HCT116 (cell line): ENCODE data around the gene SLC5A1.
"Not testable (repeated sequence)": the region's sequence is repeated elsewhere in the genome, so short reads cannot be mapped to it uniquely, and the experiment has no call there.

Experiments
- ATF3 ChIP-seq: IDR thresholded peaks from 2 replicates; pipeline ENCODE4 v1.6.1; 2012
- CTCF ChIP-seq, 3 experiments: fragments of 200-600 bp in 1 of 3; sonication (generic) in 1 of 3; IDR thresholded peaks in 2 of 3; conservative IDR thresholded peaks in 1 of 3; 2 replicates each; pipeline ENCODE4 v1.5.1; 2012 to 2017; ENCODE audit warnings: low read depth in 2 of 3, low read length in 2 of 3, antibody characterized with exemption in 1 of 3, borderline replicate concordance in 1 of 3, control low read depth in 1 of 3, mild to moderate bottlenecking in 1 of 3, mixed read lengths in 1 of 3, mixed run types in 1 of 3, moderate library complexity in 1 of 3; ENCODE audit not compliant: insufficient read depth in 1 of 3
- EGR1 ChIP-seq: IDR thresholded peaks from 2 replicates; pipeline ENCODE4 v1.6.1; 2012; ENCODE audit warnings: low read depth
- ELF1 ChIP-seq: IDR thresholded peaks from 2 replicates; pipeline ENCODE4 v1.6.1; 2012; ENCODE audit warnings: low read depth, borderline replicate concordance
- EZH2 ChIP-seq: fragments of 200-600 bp; sonication (generic); IDR thresholded peaks from 2 replicates; pipeline ENCODE4 v1.6.1; 2017; ENCODE audit warnings: antibody characterized with exemption, mixed run types
- JUND ChIP-seq: IDR thresholded peaks from 2 replicates; pipeline ENCODE4 v1.6.1; 2012
- MAX ChIP-seq: IDR thresholded peaks from 2 replicates; pipeline ENCODE4 v1.6.1; 2012
- POLR2A ChIP-seq: IDR thresholded peaks from 2 replicates; pipeline ENCODE4 v1.7.0; 2011; ENCODE audit warnings: borderline replicate concordance; ENCODE audit not compliant: insufficient read depth, insufficient read length; ENCODE audit errors: extremely low read depth
- RAD21 ChIP-seq: IDR thresholded peaks from 2 replicates; pipeline ENCODE4 v1.6.1; 2012; ENCODE audit warnings: low read depth, mild to moderate bottlenecking
- SP1 ChIP-seq: IDR thresholded peaks from 2 replicates; pipeline ENCODE4 v1.6.1; 2012; ENCODE audit warnings: low read depth
- ZBTB33 ChIP-seq: IDR thresholded peaks from 2 replicates; pipeline ENCODE4 v1.6.1; 2011; ENCODE audit warnings: mild to moderate bottlenecking, low read length, moderate library complexity; ENCODE audit not compliant: insufficient replicate concordance; ENCODE audit errors: extremely low read depth

GRCh38 chr22:32147128-32147527, 104.1 kb downstream of the SLC5A1 start:
- not testable (repeated sequence) for TF ChIP-seq MAX; SP1; EZH2; CTCF (IDR thresholded peaks at IDR 0.05 in 2 of 3, conservative IDR thresholded peaks at IDR 0.05 in 1 of 3; ENCODE audit: borderline replicate concordance in 1 of 3, insufficient read depth in 1 of 3, low read depth in 2 of 3, low read length in 2 of 3); JUND; ATF3; RAD21; EGR1; ZBTB33; ELF1; POLR2A
